GM10847 (cell line): ENCODE data around the gene JPH2.

ENCODE experiments used
- POLR2A ChIP-seq: IDR thresholded peaks from 2 replicates; pipeline ENCODE4 v1.6.1; 2011; ENCODE audit not compliant: insufficient read length; ENCODE audit errors: extremely low read depth

The JPH2 gene

DNA sequence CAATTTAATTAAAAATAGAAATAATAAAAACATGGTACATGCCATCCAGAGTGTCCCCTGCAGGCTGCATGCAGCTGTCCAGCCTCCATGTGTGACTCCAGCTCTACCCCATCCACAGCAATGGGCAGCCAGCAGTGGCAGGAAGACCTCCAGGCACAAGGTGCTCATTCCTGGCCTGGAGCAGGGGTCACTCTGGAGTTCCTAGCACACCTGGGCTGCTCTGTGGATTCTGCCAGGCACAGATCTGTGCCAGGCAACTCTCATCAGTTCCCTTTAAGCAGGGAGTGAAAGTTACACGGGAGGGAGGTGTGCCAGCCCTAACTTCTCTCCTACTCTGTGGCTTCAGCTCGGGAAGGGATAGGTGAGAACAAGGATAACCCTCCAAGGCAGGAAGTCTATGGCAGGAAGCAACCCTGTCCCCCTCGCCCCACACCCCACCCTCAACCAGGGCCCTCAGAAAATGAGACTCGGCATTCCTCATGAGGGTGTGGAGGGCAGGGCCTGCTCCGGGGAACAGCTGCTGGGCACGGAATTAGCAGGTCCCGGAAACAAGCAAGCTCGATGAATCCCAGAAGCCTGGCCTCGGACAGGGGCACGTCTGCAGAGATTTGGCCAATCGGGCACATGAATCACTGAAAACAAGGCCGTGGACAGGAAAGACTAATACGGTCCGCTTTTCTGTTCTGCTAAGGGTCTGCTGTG lies 10.0 kb downstream of the JPH2 start:
- no peak for TF ChIP-seq POLR2A

DNA sequence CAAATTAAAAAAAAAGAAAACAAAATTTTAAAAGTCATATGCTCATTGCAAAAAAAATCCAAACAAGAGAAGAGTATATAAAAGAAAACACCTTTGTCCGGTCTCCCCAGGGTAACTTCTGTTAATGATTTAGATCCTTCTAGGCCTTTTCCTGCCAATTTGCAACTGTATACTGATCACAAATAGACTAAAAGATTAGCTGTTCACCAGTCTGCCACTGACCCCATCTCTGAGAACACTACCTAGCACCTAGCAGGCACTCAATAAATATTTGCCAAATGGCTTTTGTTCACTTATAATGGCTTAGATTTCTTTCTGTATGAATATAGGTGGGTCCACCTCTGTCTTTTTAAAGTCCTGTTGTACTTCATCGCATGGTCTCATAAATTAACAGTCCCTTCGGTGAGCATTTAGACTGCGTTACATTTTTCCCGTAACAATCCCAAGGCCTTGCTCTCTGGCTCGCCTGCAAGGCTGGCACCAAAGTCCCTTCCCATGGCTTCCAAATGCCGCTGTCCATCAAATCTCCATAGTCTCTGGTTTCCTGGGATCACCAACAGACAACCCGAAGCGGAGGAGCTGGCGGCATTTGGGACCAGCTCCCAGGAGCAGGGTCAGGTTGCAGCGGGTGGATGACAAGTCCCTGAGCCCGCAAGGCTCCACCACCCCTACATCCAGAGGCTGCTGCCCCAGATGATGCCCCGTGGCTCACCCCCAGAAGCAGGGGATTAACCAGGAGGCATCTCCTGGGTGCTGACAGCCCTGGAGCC lies 11.8 kb downstream of the JPH2 start:
- no peak for TF ChIP-seq POLR2A

GRCh38 chr20:44173846-44174245 lies 13.1 kb downstream of the JPH2 start:
- TF ChIP-seq POLR2A: no peak

- TF ChIP-seq POLR2A: no peak
Observed at GRCh38 chr20:44173116-44173515, 13.9 kb downstream of the JPH2 start.

DNA sequence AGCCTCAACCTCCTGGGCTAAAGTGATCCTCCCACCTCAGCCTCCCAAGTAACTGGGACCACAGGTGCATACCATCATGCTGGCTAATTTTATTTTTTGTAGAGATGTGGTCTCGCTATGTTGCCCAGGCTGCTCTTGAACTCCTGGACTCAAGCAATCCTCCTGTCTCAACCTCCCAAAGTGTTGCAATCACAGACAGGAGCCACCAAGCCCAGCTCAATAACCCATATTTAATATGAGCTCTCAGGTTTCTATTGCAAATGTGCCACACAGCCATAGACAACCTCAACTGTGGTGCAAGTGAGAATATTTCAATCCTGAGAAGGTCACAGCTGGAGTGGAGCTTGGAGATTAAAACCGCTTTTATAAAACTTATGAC lies 14.4 kb downstream of the JPH2 start:
- no peak for TF ChIP-seq POLR2A

DNA sequence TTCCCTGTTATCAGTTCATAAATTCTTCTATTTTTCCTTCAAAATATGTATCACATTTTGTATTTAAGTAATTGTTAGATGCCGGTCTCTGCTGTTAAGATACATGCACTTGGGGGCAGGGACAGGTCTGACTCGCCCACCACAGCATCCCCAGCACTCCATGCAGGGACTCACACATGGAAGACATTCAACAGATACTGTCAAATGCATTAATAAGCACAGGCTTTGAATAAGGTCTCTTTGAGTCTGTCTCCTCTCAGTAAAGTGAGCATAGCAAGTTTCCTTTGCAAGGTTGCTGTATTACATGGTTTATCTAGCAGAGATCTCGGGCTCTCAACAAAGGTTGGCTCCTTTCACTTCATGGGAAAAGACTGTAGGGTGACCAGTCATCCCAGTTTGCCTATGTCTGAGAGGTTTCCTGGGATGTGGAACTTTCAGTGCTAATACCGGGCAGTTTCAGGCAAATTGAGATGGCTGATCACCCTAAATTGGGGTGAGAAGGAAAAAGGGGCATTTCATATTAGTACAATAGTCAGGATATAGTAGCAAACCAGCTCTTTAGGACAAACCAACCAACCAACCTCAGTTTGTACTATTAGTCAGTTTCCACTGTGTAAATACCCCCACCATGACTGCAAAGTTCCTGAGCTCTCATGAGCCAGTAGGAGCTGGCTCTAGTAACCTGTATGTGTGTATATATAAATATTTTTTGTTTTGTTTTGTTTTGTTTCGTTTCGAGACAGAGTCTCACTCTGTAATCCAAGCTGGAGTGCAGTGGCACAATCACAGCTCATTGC lies 15.0 kb downstream of the JPH2 start:
- no peak for TF ChIP-seq POLR2A

DNA sequence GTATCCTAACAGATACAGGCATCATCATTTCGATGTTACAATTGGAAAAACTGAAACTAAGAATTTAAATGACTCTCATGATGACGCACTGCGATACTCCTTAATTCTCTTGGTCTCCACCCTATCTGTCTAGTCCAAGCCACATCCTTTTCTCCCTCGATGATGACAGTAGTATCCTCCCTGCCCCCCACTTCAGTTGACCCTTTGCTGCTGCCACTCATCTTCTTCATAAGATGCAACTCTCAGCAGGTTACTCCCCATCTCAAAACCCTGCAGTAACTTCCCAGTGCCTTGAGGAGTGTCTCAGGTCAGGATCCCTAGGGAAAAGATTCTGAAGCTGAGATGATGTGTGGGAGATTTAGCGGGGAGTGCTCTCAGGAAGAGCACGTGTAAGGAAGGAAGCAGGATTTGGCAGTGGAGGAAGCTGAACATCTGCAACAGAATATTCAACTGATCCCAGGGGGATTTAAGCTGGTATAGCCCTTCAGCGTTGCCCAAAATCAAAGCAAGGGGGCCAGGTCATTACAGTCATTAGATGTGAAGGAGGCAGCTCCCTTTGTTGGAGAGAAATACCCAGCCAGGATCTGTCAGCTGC lies 16.1 kb downstream of the JPH2 start:
- no peak for TF ChIP-seq POLR2A

GRCh38 chr20:44167736-44168135 lies 19.3 kb downstream of the JPH2 start:
- no peak for TF ChIP-seq POLR2A

GRCh38 chr20:44166477-44166876 lies 20.5 kb downstream of the JPH2 start:
- no peak for TF ChIP-seq POLR2A

GRCh38 chr20:44166008-44166407 lies 21.0 kb downstream of the JPH2 start:
- no peak for TF ChIP-seq POLR2A

- no peak for TF ChIP-seq POLR2A
Observed at GRCh38 chr20:44160133-44160532, 26.9 kb downstream of the JPH2 start.

DNA sequence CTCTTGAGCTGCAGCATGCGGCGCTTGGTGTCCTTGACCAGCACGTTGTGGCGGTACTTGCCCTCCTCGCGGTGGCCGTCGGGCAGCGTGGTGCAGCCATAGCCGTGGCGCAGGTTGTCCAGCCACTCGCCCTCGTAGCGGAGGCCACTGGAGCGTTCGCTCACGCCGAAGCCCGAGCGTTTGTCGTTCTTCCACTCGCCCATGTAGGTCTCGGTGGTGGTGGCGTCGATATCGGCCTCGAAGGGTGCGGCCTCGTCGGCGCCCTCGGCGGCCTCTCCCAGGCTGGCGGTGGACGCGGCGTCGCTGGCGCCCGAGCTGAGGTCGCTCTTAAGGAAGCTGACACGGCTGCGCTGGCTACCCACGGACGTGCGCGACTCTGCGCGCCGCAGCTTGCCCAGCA lies 27.3 kb downstream of the JPH2 start:
- TF ChIP-seq POLR2A: no peak

DNA sequence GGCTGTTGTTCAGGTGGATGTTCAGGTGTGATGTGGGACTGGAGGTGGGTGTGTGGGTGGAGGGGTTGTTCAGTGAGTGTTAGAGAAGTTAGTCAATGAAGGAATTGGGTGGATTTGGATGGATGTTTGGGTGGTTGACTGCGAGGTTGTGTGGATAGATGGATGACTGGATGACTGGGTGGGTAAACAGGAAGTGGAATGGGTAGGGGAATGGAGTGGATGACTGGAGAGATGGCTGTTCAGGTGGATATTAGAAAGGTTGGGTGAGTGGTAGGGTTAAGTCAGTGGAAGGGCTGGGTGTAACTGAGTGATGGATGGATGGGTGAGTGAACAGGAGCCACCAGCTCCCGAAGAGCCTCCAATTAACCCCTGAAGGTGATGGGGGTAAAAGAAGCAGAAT lies 27.9 kb downstream of the JPH2 start:
- TF ChIP-seq POLR2A: no peak

- no peak for TF ChIP-seq POLR2A
Observed at GRCh38 chr20:44157061-44157460, 29.9 kb downstream of the JPH2 start.

DNA sequence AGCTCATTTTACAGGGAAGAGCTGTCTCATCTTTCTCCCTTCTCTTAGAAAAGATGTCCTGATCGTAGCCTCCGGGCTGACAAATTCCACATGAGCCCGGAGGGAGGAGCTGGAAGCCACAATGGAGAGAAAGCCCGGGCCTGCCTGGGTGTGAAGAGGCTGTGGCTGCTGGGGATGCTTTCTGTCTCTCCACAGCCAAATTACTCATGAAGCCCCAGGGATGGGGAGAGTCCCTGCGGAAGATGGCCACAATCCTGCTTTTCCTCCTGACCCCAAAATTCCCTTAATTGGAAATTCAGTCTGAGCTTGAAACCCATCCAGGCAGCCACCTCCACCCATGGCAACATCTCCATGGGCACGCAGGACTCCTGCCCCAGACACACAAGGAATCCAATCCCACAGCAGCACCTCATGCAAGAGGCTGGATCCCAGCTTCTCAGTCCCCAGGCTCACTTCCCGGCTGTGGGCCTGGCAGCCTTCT lies 32.4 kb downstream of the JPH2 start:
- TF ChIP-seq POLR2A: no peak
